SK-N-SH (cell line): Measurements from ENCODE around the gene LPP. TPM values are rescaled to one million over a fixed set of nuclear protein-coding genes. Genes with fewer than 3 reads are reported as not detected.

Experiments used
- CTCF ChIA-PET: fragments of 300-600, 350-600 bp; formaldehyde crosslinking; extraction: SDS; loops from one replicate; lab custom pipeline; 2021; lab: Yijun Ruan, JAX
- POLR2A ChIA-PET: fragments of 350-600 bp; sonication (Branson Sonifier 250); formaldehyde crosslinking; extraction: SDS; loops from one replicate; lab custom pipeline; 2020; ENCODE audit warnings: antibody characterized with exemption, inconsistent platforms; lab: Yijun Ruan, JAX
- DNase-seq: peaks from one replicate; pipeline ENCODE4 v3.0.0; 2012
- H2AFZ ChIP-seq: fragments of 200-600 bp; sonication (generic); 2 replicates; pipeline ENCODE4 v1.8.1; 2016; ENCODE audit warnings: antibody characterized with exemption, mild to moderate bottlenecking, low read depth
- H3F3A ChIP-seq: fragments of 200-600 bp; sonication (generic); replicated peaks from 2 replicates; pipeline ENCODE3; 2016; ENCODE audit warnings: antibody characterized with exemption, mild to moderate bottlenecking; ENCODE audit not compliant: insufficient read depth
- H3K27ac ChIP-seq, 2 experiments: fragments of 200-500 bp in 1 of 2; fragments of 200-600 bp in 1 of 2; sonication (Bioruptor generic) in 1 of 2; sonication (generic), shearing (Covaris generic) in 1 of 2; 2 replicates each; pipeline versions ENCODE4 v1.5.1 to v1.6.1; 2014 to 2016; ENCODE audit warnings: low read depth in 2 of 2, inconsistent platforms in 1 of 2, low read length in 1 of 2, mild to moderate bottlenecking in 1 of 2, mixed read lengths in 1 of 2
- H3K27me3 ChIP-seq: fragments of 200-600 bp; sonication (generic), shearing (Covaris generic); 2 replicates; pipeline ENCODE4 v1.6.1; 2016; ENCODE audit warnings: mixed run types; ENCODE audit not compliant: insufficient read depth
- H3K36me3 ChIP-seq, 2 experiments: fragments of 200-500 bp in 1 of 2; fragments of 200-600 bp in 1 of 2; sonication (Bioruptor generic) in 1 of 2; sonication (generic) in 1 of 2; replicated peaks in 1 of 2; 2 replicates each; pipeline versions ENCODE3 to v1.5.1; 2014 to 2016; ENCODE audit warnings: low read length in 1 of 2, mild to moderate bottlenecking in 1 of 2; ENCODE audit not compliant: insufficient read depth in 2 of 2, control insufficient read depth in 1 of 2
- H3K4me1 ChIP-seq, 2 experiments: fragments of 200-500 bp in 1 of 2; fragments of 200-600 bp in 1 of 2; sonication (Bioruptor generic) in 1 of 2; sonication (generic), shearing (Covaris generic) in 1 of 2; 2 replicates each; pipeline versions ENCODE4 v1.5.1 to v1.6.1; 2014 to 2016; ENCODE audit warnings: low read depth in 1 of 2, low read length in 1 of 2, mixed run types in 1 of 2; ENCODE audit not compliant: insufficient read depth in 2 of 2, control insufficient read depth in 1 of 2
- H3K4me2 ChIP-seq: fragments of 200-600 bp; sonication (generic), shearing (Covaris generic); 2 replicates; pipeline ENCODE4 v1.6.1; 2017; ENCODE audit warnings: mixed run types
- H3K4me3 ChIP-seq, 2 experiments: fragments of 200-500 bp in 1 of 2; fragments of 200-600 bp in 1 of 2; sonication (Bioruptor generic) in 1 of 2; sonication (generic), shearing (Covaris generic) in 1 of 2; 2 replicates each; pipeline versions ENCODE4 v1.5.1 to v1.8.1; 2014 to 2016; ENCODE audit warnings: low read depth in 2 of 2, inconsistent platforms in 1 of 2, low read length in 1 of 2, mild to moderate bottlenecking in 1 of 2, mixed read lengths in 1 of 2, moderate library complexity in 1 of 2
- H3K79me2 ChIP-seq: fragments of 200-600 bp; sonication (generic); 2 replicates; pipeline ENCODE4 v1.8.1; 2017; ENCODE audit warnings: mild to moderate bottlenecking; ENCODE audit not compliant: insufficient read depth
- H3K9ac ChIP-seq: fragments of 200-600 bp; sonication (generic); 2 replicates; pipeline ENCODE4 v1.6.1; 2017; ENCODE audit warnings: mixed run types
- H3K9me2 ChIP-seq: fragments of 200-600 bp; sonication (generic); 2 replicates; pipeline ENCODE4 v1.6.1; 2017; ENCODE audit warnings: mixed run types
- H3K9me3 ChIP-seq: fragments of 200-600 bp; sonication (generic); 2 replicates; pipeline ENCODE4 v1.6.1; 2017; ENCODE audit warnings: mixed run types, mild to moderate bottlenecking, moderate library complexity
- H4K20me1 ChIP-seq: fragments of 200-600 bp; sonication (generic); 2 replicates; pipeline ENCODE4 v1.6.1; 2017; ENCODE audit warnings: mild to moderate bottlenecking, mixed run types; ENCODE audit not compliant: insufficient read depth
- CHD2 ChIP-seq: fragments of 150-350 bp; IDR thresholded peaks from 2 replicates; pipeline ENCODE4 v1.6.1; 2018; ENCODE audit warnings: low read length; ENCODE audit not compliant: partially characterized antibody
- ELF1 ChIP-seq: IDR thresholded peaks from 2 replicates; pipeline ENCODE4 v1.4.0; 2012
- EP300 ChIP-seq, 2 experiments: IDR thresholded peaks; 2 replicates each; pipeline versions ENCODE4 v1.4.0 to v1.6.1; 2012; ENCODE audit warnings: borderline replicate concordance in 1 of 2, low read depth in 1 of 2, low read length in 1 of 2
- EZH2phosphoT487 ChIP-seq: fragments of 200-600 bp; sonication (generic); IDR thresholded peaks from 2 replicates; pipeline ENCODE4 v1.6.1; 2017; ENCODE audit warnings: low read depth, mixed run types, mild to moderate bottlenecking, antibody characterized with exemption, moderate library complexity, borderline replicate concordance
- FOSL2 ChIP-seq: IDR thresholded peaks from 2 replicates; pipeline ENCODE4 v1.4.0; 2012; ENCODE audit warnings: low read depth, mild to moderate bottlenecking, moderate library complexity, borderline replicate concordance
- FOXJ3 ChIP-seq: sonication (generic); formaldehyde crosslinking; IDR thresholded peaks from 2 replicates; pipeline ENCODE4 v1.5.1; 2020; ENCODE audit warnings: mild to moderate bottlenecking, missing genetic modification reagents
- FOXM1 ChIP-seq: IDR thresholded peaks from 2 replicates; pipeline ENCODE4 v1.4.0; 2012; ENCODE audit warnings: low read depth, mild to moderate bottlenecking
- GATA2 ChIP-seq: sonication (generic); formaldehyde crosslinking; IDR thresholded peaks from 2 replicates; pipeline ENCODE4 v1.5.0; 2020; ENCODE audit warnings: mild to moderate bottlenecking, missing genetic modification reagents
- MEF2A ChIP-seq: IDR thresholded peaks from 2 replicates; pipeline ENCODE4 v1.4.0; 2012; ENCODE audit warnings: low read depth, borderline replicate concordance
- NRF1 ChIP-seq: IDR thresholded peaks from 2 replicates; pipeline ENCODE4 v1.6.1; 2012; ENCODE audit warnings: low read depth, mild to moderate bottlenecking, low read length
- POLR2AphosphoS5 ChIP-seq: IDR thresholded peaks from 2 replicates; pipeline ENCODE4 v1.6.1; 2012; ENCODE audit warnings: low read depth, low read length
- SIN3A ChIP-seq: IDR thresholded peaks from 2 replicates; pipeline ENCODE4 v1.6.1; 2012; ENCODE audit warnings: low read depth, mild to moderate bottlenecking, low read length, moderate library complexity, borderline replicate concordance
- TAF1 ChIP-seq: IDR thresholded peaks from 2 replicates; pipeline ENCODE4 v1.6.1; 2012; ENCODE audit warnings: low read depth, mild to moderate bottlenecking, low read length, moderate library complexity, borderline replicate concordance
- TEAD4 ChIP-seq: IDR thresholded peaks from 2 replicates; pipeline ENCODE4 v1.4.0; 2012; ENCODE audit warnings: mild to moderate bottlenecking, borderline replicate concordance; ENCODE audit not compliant: insufficient read depth
- WGBS: methylation state at CpG from one replicate; pipeline ENCODE4 v1.1.6; 2017; ENCODE audit warnings: low lambda C conversion rate; 5-methylcytosine and 5-hydroxymethylcytosine counted together
- polyA plus RNA-seq, 3 experiments: library from polyadenylated mRNA; depleted of rRNA; stranded (reverse); fragments of >200 nt; gene quantifications; 2 replicates each; pipeline ENCODE4 v1.2.3, GENCODE V29; 2012
- TF ChIP-seq, protein P1 (sequence below): IDR thresholded peaks from 2 replicates; pipeline ENCODE4 v1.4.0; 2012; ENCODE audit warnings: low read depth, borderline replicate concordance
- TF ChIP-seq, protein P2 (sequence below): fragments of 150-350 bp; IDR thresholded peaks from 2 replicates; pipeline ENCODE4 v1.6.1; 2017; ENCODE audit warnings: antibody characterized with exemption, low read length, low read depth, borderline replicate concordance
- TF ChIP-seq, protein P3 (sequence below): IDR thresholded peaks from 2 replicates; pipeline ENCODE4 v1.4.0; 2012; ENCODE audit warnings: low read depth, borderline replicate concordance
- TF ChIP-seq, protein P4 (sequence below): IDR thresholded peaks from 2 replicates; pipeline ENCODE4 v1.4.0; 2012; ENCODE audit warnings: low read depth
- TF ChIP-seq, protein P5 (sequence below): fragments of 150-350 bp; IDR thresholded peaks from 2 replicates; pipeline ENCODE4 v1.6.1; 2016; ENCODE audit warnings: mild to moderate bottlenecking, low read depth, low read length

The LPP gene
- polyA plus RNA-seq, 1 of the 3 experiments (the other 2 are of a cell fraction): 6.6 TPM

DNA sequence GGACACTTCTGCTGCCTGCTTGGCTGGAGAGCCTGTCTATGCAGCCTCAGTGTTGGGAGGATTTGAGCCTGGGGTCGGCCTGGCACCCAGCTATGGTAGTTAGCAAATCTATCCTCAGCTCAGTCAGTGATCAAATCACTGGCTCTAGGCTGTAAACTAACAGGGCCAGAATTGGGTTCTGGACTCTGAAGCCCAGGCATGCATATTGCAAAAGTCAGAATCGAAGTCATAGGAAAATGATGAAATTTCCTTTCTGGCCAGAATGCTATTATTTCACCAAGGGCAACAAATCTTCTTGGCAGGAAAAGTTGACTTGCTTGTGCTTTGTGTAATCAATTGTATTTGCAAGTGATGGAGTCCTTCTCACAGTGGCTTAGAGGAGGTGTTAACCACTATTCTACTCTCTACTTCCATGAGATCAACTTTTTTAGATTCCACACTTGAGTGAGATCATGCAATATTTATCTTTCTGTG, 535.2 kb downstream of the LPP start:
- Histone ChIP-seq H3K9me2 (no peaks in the 10 kb centered on the region), H3K4me2 (no peak overlapping the region), H3K4me1 (0 out of 4 replicates have a peak, but pooled peaks cover 0 to 9% of the 10 kb centered on the region in 2 experiments), H3K36me3 (no peaks in the 10 kb centered on the region), H3K9ac (no peak overlapping the region), H3F3A (peaks cover 10% of the 10 kb centered on the region), H3K9me3 (no peaks in the 10 kb centered on the region), H3K27ac (0 out of 4 replicates have a peak overlapping the region, but pooled peaks of 1 of the 2 experiments have one; percentile 13), H3K4me3 (no peak overlapping the region), H3K27me3 (no peaks in the 10 kb centered on the region), H4K20me1 (no peaks in the 10 kb centered on the region), H2AFZ (no peak overlapping the region), H3K79me2 (peaks cover 54% of the 10 kb centered on the region)
- ChIA-PET CTCF (interaction anchor here (0.5 to 1.0 kb wide), 3 partner anchors 587 to 949 kb away, joined by 3 read pairs; no protein-coding TSS in a partner anchor), POLR2A (no interaction called here)
- DNase-seq: no peak
- TF ChIP-seq GATA2 (CRISPR knock-in tag): no peak
- TF ChIP-seq, protein P1, sequence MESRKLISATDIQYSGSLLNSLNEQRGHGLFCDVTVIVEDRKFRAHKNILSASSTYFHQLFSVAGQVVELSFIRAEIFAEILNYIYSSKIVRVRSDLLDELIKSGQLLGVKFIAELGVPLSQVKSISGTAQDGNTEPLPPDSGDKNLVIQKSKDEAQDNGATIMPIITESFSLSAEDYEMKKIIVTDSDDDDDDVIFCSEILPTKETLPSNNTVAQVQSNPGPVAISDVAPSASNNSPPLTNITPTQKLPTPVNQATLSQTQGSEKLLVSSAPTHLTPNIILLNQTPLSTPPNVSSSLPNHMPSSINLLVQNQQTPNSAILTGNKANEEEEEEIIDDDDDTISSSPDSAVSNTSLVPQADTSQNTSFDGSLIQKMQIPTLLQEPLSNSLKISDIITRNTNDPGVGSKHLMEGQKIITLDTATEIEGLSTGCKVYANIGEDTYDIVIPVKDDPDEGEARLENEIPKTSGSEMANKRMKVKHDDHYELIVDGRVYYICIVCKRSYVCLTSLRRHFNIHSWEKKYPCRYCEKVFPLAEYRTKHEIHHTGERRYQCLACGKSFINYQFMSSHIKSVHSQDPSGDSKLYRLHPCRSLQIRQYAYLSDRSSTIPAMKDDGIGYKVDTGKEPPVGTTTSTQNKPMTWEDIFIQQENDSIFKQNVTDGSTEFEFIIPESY: no peak
- no peak for TF ChIP-seq FOSL2
- TF ChIP-seq EZH2phosphoT487: no peak
- TF ChIP-seq, protein P2, sequence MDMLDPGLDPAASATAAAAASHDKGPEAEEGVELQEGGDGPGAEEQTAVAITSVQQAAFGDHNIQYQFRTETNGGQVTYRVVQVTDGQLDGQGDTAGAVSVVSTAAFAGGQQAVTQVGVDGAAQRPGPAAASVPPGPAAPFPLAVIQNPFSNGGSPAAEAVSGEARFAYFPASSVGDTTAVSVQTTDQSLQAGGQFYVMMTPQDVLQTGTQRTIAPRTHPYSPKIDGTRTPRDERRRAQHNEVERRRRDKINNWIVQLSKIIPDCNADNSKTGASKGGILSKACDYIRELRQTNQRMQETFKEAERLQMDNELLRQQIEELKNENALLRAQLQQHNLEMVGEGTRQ: no peak
- TF ChIP-seq FOXM1: no peak
- TF ChIP-seq SIN3A: no peak
- no peak for TF ChIP-seq TAF1
- no peak for TF ChIP-seq POLR2AphosphoS5
- TF ChIP-seq ELF1: no peak
- TF ChIP-seq FOXJ3: no peak
- TF ChIP-seq, protein P3, sequence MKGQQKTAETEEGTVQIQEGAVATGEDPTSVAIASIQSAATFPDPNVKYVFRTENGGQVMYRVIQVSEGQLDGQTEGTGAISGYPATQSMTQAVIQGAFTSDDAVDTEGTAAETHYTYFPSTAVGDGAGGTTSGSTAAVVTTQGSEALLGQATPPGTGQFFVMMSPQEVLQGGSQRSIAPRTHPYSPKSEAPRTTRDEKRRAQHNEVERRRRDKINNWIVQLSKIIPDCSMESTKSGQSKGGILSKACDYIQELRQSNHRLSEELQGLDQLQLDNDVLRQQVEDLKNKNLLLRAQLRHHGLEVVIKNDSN: no peak
- no peak for TF ChIP-seq NRF1
- TF ChIP-seq CHD2: no peak
- TF ChIP-seq EP300 (IDR thresholded peaks at IDR 0.05; ENCODE audit: borderline replicate concordance in 1 of 2, low read depth in 1 of 2, low read length in 1 of 2): no peak
- no peak for TF ChIP-seq TEAD4
- TF ChIP-seq, protein P4, sequence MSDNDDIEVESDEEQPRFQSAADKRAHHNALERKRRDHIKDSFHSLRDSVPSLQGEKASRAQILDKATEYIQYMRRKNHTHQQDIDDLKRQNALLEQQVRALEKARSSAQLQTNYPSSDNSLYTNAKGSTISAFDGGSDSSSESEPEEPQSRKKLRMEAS: no peak
- TF ChIP-seq MEF2A: no peak
- TF ChIP-seq, protein P5, sequence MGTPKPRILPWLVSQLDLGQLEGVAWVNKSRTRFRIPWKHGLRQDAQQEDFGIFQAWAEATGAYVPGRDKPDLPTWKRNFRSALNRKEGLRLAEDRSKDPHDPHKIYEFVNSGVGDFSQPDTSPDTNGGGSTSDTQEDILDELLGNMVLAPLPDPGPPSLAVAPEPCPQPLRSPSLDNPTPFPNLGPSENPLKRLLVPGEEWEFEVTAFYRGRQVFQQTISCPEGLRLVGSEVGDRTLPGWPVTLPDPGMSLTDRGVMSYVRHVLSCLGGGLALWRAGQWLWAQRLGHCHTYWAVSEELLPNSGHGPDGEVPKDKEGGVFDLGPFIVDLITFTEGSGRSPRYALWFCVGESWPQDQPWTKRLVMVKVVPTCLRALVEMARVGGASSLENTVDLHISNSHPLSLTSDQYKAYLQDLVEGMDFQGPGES: no peak
- WGBS: 41% methylated on average over 2 of the region's 2 CpGs
